Measurements from ENCODE around the gene PCDHGC4. TPM values are rescaled to one million over a fixed set of nuclear protein-coding genes. Genes with fewer than 3 reads are reported as not detected.

PCDHGC4 gene
- total RNA-seq, 1 donor from 2014 or later: 1.8 TPM

GRCh38 chr5:141534492-141535213 is 49.8 kb downstream of the PCDHGC4 start:
- TF ChIP-seq CTCF (IDR thresholded peaks at IDR 0.05; ENCODE audit: borderline replicate concordance): no peak
- peaks cover 9% of the 10 kb centered on the region for H3K36me3 ChIP-seq

More at GRCh38 chr5:141534492-141535213, 49.8 kb downstream of the PCDHGC4 start:
- no peak for DNase-seq
- Histone ChIP-seq H3K27ac (replicated peaks) (no peak overlapping the region), H3K9me3 (replicated peaks) (no peaks in the 10 kb centered on the region), H3K4me1 (peaks cover 12% of the 10 kb centered on the region), H3K27me3 (ENCODE audit: low read depth) (no peaks in the 10 kb centered on the region), H3K4me3 (no peak overlapping the region)
- intact Hi-C loops (cut with micrococcal nuclease): no loop called here

Other genes starting within 250 kb of the PCDHGC4 start
- 2.8 TPM for gene PCDHB15, start 239.6 kb upstream of the PCDHGC4 start, total RNA-seq
- not detected for gene SLC25A2, start 181.0 kb upstream of the PCDHGC4 start, total RNA-seq
- gene TAF7, start 164.2 kb upstream of the PCDHGC4 start, total RNA-seq: 108 TPM
- gene PCDHGA1, start 154.5 kb upstream of the PCDHGC4 start, total RNA-seq: 3.1 TPM
- 7.8 TPM for gene PCDHGA2, start 146.3 kb upstream of the PCDHGC4 start, total RNA-seq
- 12.2 TPM for gene PCDHGA3, start 141.2 kb upstream of the PCDHGC4 start, total RNA-seq
- gene PCDHGB1, start 134.9 kb upstream of the PCDHGC4 start, total RNA-seq: 5.7 TPM
- 7.3 TPM for gene PCDHGA4, start 130.0 kb upstream of the PCDHGC4 start, total RNA-seq
- 8.8 TPM for gene PCDHGB2, start 125.0 kb upstream of the PCDHGC4 start, total RNA-seq
- 4.9 TPM for gene PCDHGA5, start 120.9 kb upstream of the PCDHGC4 start, total RNA-seq
- 6.3 TPM for gene PCDHGB3, start 114.8 kb upstream of the PCDHGC4 start, total RNA-seq
- gene PCDHGA6, start 111.1 kb upstream of the PCDHGC4 start, total RNA-seq: 5.6 TPM
- gene PCDHGA7, start 102.3 kb upstream of the PCDHGC4 start, total RNA-seq: 5.8 TPM
- gene PCDHGB4, start 97.3 kb upstream of the PCDHGC4 start, total RNA-seq: 4.2 TPM
- 8.5 TPM for gene PCDHGA8, start 92.4 kb upstream of the PCDHGC4 start, total RNA-seq
- 6.0 TPM for gene PCDHGB5, start 87.1 kb upstream of the PCDHGC4 start, total RNA-seq
- 3.9 TPM for gene PCDHGA9, start 82.3 kb upstream of the PCDHGC4 start, total RNA-seq
- gene PCDHGB6, start 77.0 kb upstream of the PCDHGC4 start, total RNA-seq: 5.0 TPM
- 5.0 TPM for gene PCDHGA10, start 72.0 kb upstream of the PCDHGC4 start, total RNA-seq
- 7.9 TPM for gene PCDHGB7, start 67.4 kb upstream of the PCDHGC4 start, total RNA-seq
- gene PCDHGA11, start 64.0 kb upstream of the PCDHGC4 start, total RNA-seq: 3.8 TPM
- gene PCDHGA12, start 54.5 kb upstream of the PCDHGC4 start, total RNA-seq: 4.8 TPM
- 15.6 TPM for gene PCDHGC3, start 9.1 kb upstream of the PCDHGC4 start, total RNA-seq
- gene PCDHGC5, start 4.1 kb downstream of the PCDHGC4 start, total RNA-seq: 2.9 TPM
- 53.1 TPM for gene DIAPH1, start 134.0 kb downstream of the PCDHGC4 start, total RNA-seq
- gene HDAC3, start 151.8 kb downstream of the PCDHGC4 start, total RNA-seq: 27.4 TPM
- 1.0 TPM for gene RELL2, start 152.0 kb downstream of the PCDHGC4 start, total RNA-seq
- gene FCHSD1, start 166.4 kb downstream of the PCDHGC4 start, total RNA-seq: 4.7 TPM
- 15.2 TPM for gene ARAP3, start 197.2 kb downstream of the PCDHGC4 start, total RNA-seq